Measurements from ENCODE around the gene LDHD.

GRCh38 chr16:75086281-75086680, 30.3 kb downstream of the LDHD start:
- TF ChIP-seq, protein P1, sequence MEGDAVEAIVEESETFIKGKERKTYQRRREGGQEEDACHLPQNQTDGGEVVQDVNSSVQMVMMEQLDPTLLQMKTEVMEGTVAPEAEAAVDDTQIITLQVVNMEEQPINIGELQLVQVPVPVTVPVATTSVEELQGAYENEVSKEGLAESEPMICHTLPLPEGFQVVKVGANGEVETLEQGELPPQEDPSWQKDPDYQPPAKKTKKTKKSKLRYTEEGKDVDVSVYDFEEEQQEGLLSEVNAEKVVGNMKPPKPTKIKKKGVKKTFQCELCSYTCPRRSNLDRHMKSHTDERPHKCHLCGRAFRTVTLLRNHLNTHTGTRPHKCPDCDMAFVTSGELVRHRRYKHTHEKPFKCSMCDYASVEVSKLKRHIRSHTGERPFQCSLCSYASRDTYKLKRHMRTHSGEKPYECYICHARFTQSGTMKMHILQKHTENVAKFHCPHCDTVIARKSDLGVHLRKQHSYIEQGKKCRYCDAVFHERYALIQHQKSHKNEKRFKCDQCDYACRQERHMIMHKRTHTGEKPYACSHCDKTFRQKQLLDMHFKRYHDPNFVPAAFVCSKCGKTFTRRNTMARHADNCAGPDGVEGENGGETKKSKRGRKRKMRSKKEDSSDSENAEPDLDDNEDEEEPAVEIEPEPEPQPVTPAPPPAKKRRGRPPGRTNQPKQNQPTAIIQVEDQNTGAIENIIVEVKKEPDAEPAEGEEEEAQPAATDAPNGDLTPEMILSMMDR (IDR thresholded peaks at IDR 0.05; ENCODE audit: poor library complexity): no peak
- TF ChIP-seq EZH2 (IDR thresholded peaks at IDR 0.05; ENCODE audit: borderline replicate concordance): no peak

Measured in hepatocyte (in vitro differentiated cells).